HG02852 (cell line): ENCODE results near the gene PDZRN4.
"Not testable (repeated sequence)": the region's sequence is repeated elsewhere in the genome, so short reads cannot be mapped to it uniquely, and the experiment has no call there.

ENCODE experiments used
- ATAC-seq: cut with Tn5 transposase; IDR thresholded peaks from one replicate; pipeline ENCODE4 v1.9.1; 2021; ENCODE audit warnings: mild to moderate bottlenecking, moderate library complexity; ENCODE audit not compliant: unreplicated experiment

PDZRN4 gene

GRCh38 chr12:41504976-41505375, 316.9 kb downstream of the PDZRN4 start:
- ATAC-seq = no peak

DNA sequence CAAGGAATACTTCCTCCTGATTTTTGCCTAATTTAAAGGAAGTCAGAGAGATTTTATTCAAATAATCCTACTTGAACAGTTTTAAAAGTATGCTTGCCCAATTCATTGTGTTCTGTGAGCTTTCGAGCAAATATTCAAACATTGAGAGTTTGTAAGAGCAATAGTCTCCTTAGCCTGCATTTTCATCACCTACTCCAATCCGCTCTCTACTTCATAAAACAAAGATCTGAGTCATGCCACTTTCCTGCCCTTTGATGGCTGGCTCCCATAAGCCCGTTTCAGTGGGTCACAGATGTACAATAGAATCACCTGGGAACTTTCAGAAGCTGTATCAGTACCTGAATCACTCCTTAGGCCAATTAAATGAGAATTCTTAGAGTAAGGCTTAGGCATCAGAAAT, 319.2 kb downstream of the PDZRN4 start:
- ATAC-seq = no peak

- no peak for ATAC-seq
These were observed 321.3 kb downstream of the PDZRN4 start for GRCh38 chr12:41509271-41510055.

- ATAC-seq = no peak
These were observed 322.4 kb downstream of the PDZRN4 start for GRCh38 chr12:41510470-41510869.

DNA sequence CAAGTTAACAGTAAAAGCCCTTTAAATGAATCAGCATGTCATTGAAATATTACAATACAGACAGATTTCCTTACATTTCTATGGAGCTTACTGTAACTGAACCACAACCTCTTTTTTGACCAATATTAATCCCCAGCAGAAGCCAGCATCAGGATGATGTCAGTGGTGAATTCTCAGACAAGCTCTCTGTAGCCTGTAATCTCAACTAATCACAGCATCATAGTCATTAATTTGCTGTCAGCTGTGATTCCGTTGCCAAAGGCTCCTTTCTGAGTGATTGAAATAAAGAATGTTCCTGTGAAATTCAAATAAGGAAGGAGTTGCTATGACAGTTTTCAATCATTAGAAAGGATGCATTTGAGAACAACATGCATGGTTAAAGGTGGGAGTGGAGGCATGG, 323.1 kb downstream of the PDZRN4 start:
- ATAC-seq = no peak

DNA sequence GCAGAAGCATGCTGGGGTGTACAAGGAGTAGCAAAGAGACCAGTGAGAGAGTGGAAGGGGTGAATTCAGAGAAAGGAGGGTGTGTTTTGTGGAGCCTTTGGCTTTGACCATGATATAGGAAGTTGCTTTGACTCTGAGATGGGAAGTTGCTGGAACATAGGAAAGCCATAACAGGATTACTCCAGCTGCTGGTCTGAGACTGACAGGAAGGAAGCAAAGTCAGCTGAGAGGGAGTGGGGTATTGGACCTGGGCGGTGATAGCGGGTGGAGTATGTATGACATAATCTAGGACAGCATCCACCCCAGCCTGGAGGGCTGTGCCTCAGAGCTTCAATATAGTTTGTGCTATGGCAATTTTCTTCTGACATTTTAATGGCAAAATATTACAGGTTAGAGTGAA, 324.4 kb downstream of the PDZRN4 start:
- ATAC-seq = no peak

DNA sequence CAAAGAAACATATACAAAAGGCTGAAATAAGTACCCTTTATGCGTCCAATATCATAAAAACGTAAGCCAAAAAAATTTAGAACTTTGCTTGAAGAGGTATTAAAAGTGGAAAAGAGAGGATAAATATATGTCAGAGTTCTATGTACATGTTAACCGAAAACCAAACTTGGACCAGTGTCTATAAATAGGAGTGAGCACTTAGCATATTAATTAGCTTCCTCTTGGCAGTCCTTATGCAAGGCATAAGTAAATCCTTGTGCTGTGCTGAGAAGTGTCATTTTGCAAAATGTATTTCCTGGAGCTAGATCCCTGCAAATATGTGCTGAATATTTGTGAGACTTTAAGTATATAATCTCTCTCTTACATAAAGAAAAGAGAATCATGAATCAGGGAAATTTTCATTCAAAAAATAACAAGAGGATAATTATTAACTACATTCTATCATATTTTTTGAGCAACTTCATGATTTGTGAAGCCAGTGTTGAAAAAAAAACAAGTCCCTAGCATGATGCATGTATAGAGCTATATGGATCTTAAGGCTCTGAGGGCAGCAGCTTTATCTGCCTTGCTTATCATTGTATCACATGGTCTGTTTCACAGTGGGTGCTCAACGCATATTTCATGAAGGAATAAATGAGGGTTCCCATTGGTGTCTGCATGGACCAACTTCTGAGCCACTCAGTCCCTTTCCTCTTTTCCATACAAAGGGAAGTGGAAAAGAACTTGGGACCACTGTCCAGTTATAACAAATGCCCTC, 326.1 kb downstream of the PDZRN4 start:
- ATAC-seq = no peak

GRCh38 chr12:41514907-41515306, 326.8 kb downstream of the PDZRN4 start:
- ATAC-seq = no peak

- no peak for ATAC-seq
These were observed 327.8 kb downstream of the PDZRN4 start for GRCh38 chr12:41515953-41516352.

DNA sequence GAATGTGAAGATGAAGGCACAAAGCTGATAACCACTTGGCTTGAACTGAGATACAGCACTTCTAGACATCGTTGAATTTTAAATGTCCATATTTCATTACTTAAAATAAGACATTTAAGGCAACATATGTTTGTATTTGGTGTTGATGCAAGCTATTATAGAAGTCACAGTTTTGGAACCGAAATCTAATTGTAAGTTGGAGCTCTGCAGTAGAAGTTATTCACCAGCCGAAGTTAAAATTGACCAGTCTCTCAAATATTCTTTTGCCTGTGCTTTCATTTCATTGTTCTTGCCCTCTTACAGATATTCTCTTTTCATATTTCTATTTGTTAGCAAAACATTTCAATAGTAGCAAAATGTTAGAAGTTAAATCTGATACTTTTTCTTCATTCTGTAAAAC, 332.7 kb downstream of the PDZRN4 start:
- ATAC-seq = no peak

DNA sequence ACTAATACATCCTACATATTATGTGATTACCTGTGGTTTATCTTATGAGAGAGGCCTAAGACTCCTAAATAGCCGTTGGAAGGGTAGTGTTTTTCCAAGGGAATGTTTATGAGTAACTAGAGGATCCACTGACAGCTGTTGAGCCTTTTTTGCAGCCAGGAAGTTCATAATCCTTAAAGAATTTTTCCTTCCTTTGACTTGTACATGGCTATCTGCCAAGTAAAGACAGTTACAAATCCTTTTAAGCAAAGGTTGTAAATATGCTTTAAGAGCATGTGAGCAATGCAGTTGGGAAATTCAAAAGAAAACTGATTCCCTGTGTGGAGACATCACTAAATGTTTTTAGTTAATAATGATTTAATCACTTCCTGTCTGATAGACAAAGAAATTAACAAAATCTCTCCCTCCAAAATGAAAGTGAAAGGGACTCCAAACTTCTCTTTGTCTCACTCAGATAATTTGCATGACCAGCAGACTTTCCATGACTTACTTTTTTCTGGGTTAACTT, 333.8 kb downstream of the PDZRN4 start:
- peak; percentile 73 for ATAC-seq

DNA sequence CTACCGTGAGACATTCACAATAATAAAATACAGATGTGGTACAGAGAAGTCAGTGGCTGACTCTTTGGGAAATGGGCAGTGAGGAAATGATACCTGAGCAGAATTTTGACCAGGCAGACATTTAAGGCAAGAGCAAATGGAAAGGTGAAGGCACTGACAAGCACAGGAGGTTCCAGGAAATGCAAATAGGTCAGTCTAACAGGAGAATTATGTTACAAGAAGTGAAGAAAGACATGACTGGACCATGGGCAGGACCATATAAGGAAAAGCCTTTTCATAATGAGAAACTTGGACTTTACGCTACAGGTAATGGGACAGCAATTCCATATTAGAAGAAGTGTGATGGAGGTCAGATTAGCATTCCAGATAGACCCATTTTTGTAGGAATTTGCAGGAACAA, 338.9 kb downstream of the PDZRN4 start:
- no peak for ATAC-seq

DNA sequence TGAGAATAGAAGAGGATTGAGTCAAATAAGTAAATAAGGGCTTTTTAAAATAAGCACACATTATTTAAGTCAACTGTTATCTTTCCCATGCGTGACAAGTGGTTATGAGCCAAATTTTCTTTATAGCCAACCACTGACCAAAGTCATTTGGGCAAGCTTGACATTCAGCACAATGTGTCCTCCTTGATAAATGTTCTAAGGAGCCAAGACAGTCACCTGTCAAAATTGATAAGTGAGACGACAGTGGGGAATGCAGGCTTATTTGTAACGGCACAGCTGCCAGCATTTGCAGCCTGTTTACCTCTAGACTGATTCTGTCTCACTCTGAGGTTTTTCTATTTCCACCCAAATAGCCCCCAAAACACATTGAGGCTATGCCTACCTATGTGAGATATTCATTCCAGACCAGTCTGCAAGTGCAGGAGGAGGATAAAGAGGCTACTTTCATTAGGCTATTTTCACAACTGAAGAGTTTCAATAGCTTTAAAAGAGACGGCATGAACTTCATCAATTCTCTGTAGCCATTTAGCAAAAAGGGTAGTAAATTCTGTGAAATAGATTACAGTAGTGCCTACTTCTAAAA, 339.5 kb downstream of the PDZRN4 start:
- no peak for ATAC-seq

DNA sequence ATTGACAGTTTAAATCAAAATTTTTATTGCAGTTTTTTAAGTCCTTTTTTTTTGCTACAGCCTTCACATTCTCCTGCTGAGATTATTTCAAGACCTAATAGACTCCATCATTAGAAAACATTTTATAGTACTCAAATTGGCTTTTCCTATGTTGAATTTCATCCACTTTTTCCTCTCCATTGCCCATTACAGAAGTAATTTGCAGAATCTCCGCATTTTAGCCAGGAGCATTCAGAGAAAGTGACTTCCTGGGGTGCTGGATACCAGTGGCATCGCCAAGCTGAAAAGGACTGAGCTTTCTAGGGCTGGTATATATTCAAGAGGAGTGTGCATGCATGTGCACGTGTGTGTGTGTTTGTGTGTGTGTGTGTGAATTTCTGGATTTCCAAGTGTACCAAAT, 340.8 kb downstream of the PDZRN4 start:
- ATAC-seq = no peak

DNA sequence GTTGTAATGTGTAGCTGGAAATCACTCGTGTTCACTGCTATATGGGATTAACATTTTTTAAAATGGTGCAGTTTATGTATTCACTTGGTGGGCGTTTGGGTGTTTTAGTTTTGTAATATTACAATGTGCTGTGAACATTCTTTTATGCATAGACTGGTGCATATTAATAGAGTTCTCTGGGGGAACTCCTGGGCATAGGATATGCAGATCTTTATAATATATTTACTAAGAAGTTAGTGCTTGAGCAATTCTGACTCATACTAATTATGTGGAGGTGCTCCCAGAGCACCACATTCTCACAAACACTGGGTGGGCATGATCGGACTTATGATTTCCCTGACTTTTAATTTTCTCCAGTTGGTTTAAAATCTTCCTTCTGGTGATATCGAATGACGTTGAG, 342.3 kb downstream of the PDZRN4 start:
- no peak for ATAC-seq

GRCh38 chr12:41531147-41531829, 343.2 kb downstream of the PDZRN4 start:
- no peak for ATAC-seq

DNA sequence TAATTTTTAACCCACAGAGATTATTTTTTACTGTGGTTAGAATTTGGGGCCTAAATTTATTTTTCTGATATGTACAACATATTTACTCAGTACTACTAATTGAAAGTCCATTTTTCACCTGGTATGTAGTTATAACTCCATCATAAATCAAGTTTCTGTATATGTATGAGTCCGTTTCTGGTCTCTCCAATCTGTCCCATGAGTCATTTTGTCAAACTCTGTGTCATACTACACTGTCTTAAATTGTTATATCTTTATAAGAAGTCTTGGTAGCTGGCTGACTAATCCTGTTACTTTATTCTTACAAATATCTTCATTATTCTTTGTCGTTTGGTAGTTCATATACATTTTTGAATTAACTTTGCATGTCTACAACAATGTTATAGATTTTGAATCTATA, 344.0 kb downstream of the PDZRN4 start:
- no peak for ATAC-seq

- no peak for ATAC-seq
These were observed 348.8 kb downstream of the PDZRN4 start for GRCh38 chr12:41536813-41537490.

- ATAC-seq = no peak
These were observed 349.4 kb downstream of the PDZRN4 start for GRCh38 chr12:41537522-41537921.

DNA sequence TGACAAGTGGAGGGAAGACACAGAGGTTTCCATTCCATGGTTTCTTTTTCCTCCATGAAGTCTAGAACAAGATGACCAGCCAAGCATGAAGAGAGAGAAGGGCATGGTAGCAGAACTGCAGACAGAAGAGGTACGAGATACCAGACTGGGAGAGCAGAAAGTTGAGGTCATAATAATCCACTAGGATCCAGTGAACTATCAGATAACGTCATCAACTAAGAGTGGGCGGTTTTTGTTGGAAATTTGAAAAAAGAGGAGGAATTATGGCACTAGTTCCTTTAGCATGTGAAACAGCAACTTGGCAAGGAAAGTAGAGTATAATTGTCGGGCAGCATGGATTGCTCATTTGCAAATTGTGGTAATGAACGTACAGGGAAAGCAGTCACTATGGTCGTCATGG, 357.6 kb downstream of the PDZRN4 start:
- no peak for ATAC-seq

GRCh38 chr12:41547071-41547470, 359.0 kb downstream of the PDZRN4 start:
- not testable (repeated sequence) for ATAC-seq
